WTC11 (cell line): ENCODE results near the gene NFIA. TPM values are rescaled to one million over a fixed set of nuclear protein-coding genes. Genes with fewer than 3 reads are reported as not detected.

Source experiments
- ATAC-seq: fragments of 200-7000 bp; cut with Tn5 transposase; 2 replicates; pipeline ENCODE4 v1.10.0; 2021; ENCODE audit warnings: mild to moderate bottlenecking, moderate library complexity
- CTCF ChIA-PET: fragments of 300-600 bp; sonication (Branson Sonifier 250); formaldehyde crosslinking; loops from one replicate; lab custom pipeline; 2021; ENCODE audit warnings: antibody characterized with exemption; lab: Charles Lee
- POLR2A ChIA-PET: fragments of 350-600 bp; sonication (Branson Sonifier 250); formaldehyde crosslinking; loops from one replicate; lab custom pipeline; 2021; ENCODE audit warnings: antibody characterized with exemption; lab: Charles Lee
- DNase-seq: peaks from one replicate; pipeline ENCODE4 v3.0.0; 2021; ENCODE audit warnings: low spot score
- H3K27ac Mint-ChIP-seq: 2 replicates; pipeline ENCODE4 v1.8.0; 2021; ENCODE audit warnings: mixed read lengths
- H3K27me3 Mint-ChIP-seq: 2 replicates; pipeline ENCODE4 v1.8.0; 2021; ENCODE audit warnings: low read depth, mild to moderate bottlenecking, moderate library complexity, mixed read lengths
- H3K36me3 Mint-ChIP-seq: 2 replicates; pipeline ENCODE4 v1.8.0; 2021; ENCODE audit warnings: mixed read lengths
- H3K4me1 Mint-ChIP-seq: 2 replicates; pipeline ENCODE4 v1.8.0; 2022; ENCODE audit warnings: mixed read lengths
- H3K4me3 Mint-ChIP-seq: 2 replicates; pipeline ENCODE4 v1.8.0; 2021; ENCODE audit warnings: mild to moderate bottlenecking, moderate library complexity, mixed read lengths
- H3K9me3 Mint-ChIP-seq: 2 replicates; pipeline ENCODE4 v1.8.0; 2021; ENCODE audit warnings: mixed read lengths
- ATF1 ChIP-seq: sonication (generic); formaldehyde crosslinking; IDR thresholded peaks from 2 replicates; pipeline ENCODE4 v1.8.1; 2023; ENCODE audit warnings: mild to moderate bottlenecking, moderate library complexity, missing genetic modification reagents
- EMX1 ChIP-seq: fragments of 250-450 bp; sonication (Bioruptor Pico); IDR thresholded peaks from 2 replicates; pipeline ENCODE4 v1.8.0; 2021; ENCODE audit warnings: mild to moderate bottlenecking
- GTF2I ChIP-seq: fragments of 250-450 bp; sonication (Bioruptor Pico); conservative IDR thresholded peaks from 2 replicates; pipeline ENCODE4 v1.4.0; 2021; ENCODE audit warnings: mild to moderate bottlenecking
- IRF2 ChIP-seq: sonication (generic); formaldehyde crosslinking; IDR thresholded peaks from 2 replicates; pipeline ENCODE4 v1.8.0; 2022; ENCODE audit warnings: low read depth, missing genetic modification reagents, borderline replicate concordance
- NFYB ChIP-seq: sonication (generic); formaldehyde crosslinking; conservative IDR thresholded peaks from 2 replicates; pipeline ENCODE4 v1.8.0; 2022; ENCODE audit warnings: low read depth, missing genetic modification reagents
- SOX15 ChIP-seq: fragments of 250-450 bp; sonication (Bioruptor Pico); IDR thresholded peaks from 2 replicates; pipeline ENCODE4 v1.9.0; 2021; ENCODE audit warnings: mild to moderate bottlenecking
- TCF7 ChIP-seq: sonication (generic); formaldehyde crosslinking; IDR thresholded peaks from 2 replicates; pipeline ENCODE4 v1.8.0; 2022; ENCODE audit warnings: mild to moderate bottlenecking, low read depth, missing genetic modification reagents, moderate library complexity
- ZNF232 ChIP-seq: sonication (generic); formaldehyde crosslinking; IDR thresholded peaks from 2 replicates; pipeline ENCODE4 v1.8.0; 2022; ENCODE audit warnings: mild to moderate bottlenecking, missing genetic modification reagents
- ZNF396 ChIP-seq: fragments of 250-450 bp; sonication (Bioruptor Pico); IDR thresholded peaks from 2 replicates; pipeline ENCODE4 v1.8.0; 2021; ENCODE audit warnings: mild to moderate bottlenecking, moderate library complexity, borderline replicate concordance
- ZNF423 ChIP-seq: fragments of 250-450 bp; sonication (Bioruptor Pico); IDR thresholded peaks from 2 replicates; pipeline ENCODE4 v2.1.2; 2022; ENCODE audit warnings: mild to moderate bottlenecking, moderate library complexity
- total RNA-seq: library from RNA; stranded (reverse); gene quantifications from 3 replicates; pipeline ENCODE4 v1.2.3, GENCODE V29; 2021
- TF ChIP-seq, protein P1 (sequence below): fragments of 250-450 bp; sonication (Bioruptor Pico); IDR thresholded peaks from 2 replicates; pipeline ENCODE4 v1.9.0; 2021; ENCODE audit warnings: mild to moderate bottlenecking
- TF ChIP-seq, protein P2 (sequence below): fragments of 250-450 bp; sonication (Bioruptor Pico); IDR thresholded peaks from 2 replicates; pipeline ENCODE4 v1.9.0; 2021; ENCODE audit warnings: moderate library complexity, mild to moderate bottlenecking, inconsistent platforms, borderline replicate concordance
- TF ChIP-seq, protein P3 (sequence below): fragments of 250-450 bp; sonication (Bioruptor Pico); IDR thresholded peaks from 2 replicates; pipeline ENCODE4 v2.1.2; 2022; ENCODE audit warnings: mild to moderate bottlenecking, moderate library complexity
- TF ChIP-seq, protein P4 (sequence below): fragments of 250-450 bp; sonication (Bioruptor Pico); IDR thresholded peaks from 2 replicates; pipeline ENCODE4 v1.9.0; 2021; ENCODE audit warnings: mild to moderate bottlenecking
- TF ChIP-seq, protein P5 (sequence below): sonication (generic); formaldehyde crosslinking; IDR thresholded peaks from 2 replicates; pipeline ENCODE4 v1.8.0; 2023; ENCODE audit warnings: missing genetic modification reagents, mild to moderate bottlenecking, borderline replicate concordance
- TF ChIP-seq, protein P6 (sequence below): fragments of 250-450 bp; sonication (Bioruptor Pico); IDR thresholded peaks from 2 replicates; pipeline ENCODE4 v1.9.0; 2021; ENCODE audit warnings: mild to moderate bottlenecking, borderline replicate concordance

Gene NFIA
- total RNA-seq, 1 experiment from 2014 or later = 16.7 TPM

DNA sequence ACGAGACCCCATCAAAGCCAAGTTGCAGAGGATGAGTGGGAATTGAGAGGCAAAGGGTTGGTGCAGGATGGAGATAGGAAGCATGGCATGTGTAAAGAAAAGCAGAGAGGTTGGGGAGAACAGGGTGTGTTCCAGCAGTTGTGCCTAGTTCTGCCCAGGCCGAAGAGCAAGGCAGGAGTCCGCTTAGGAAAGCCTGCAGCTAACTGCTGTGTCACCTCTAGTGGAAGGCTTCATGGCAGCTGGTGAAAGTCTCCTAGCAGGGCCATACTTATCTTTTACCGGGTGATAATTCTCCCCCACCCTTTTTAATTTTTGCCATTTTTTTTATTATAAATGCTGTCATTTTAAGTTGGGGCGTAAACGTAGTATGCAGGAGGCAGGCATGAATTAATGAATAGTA lies 93.6 kb downstream of the NFIA start (continued):
- TF ChIP-seq ZNF423 = no peak

- H3K27me3 Mint-ChIP-seq = no peaks in the 10 kb centered on the region
- TF ChIP-seq EMX1 (no peak), IRF2 (CRISPR knock-in tag) (no peak), NFYB (no peak), ZNF396 (CRISPR knock-in tag) (no peak)
- TF ChIP-seq, protein P1, sequence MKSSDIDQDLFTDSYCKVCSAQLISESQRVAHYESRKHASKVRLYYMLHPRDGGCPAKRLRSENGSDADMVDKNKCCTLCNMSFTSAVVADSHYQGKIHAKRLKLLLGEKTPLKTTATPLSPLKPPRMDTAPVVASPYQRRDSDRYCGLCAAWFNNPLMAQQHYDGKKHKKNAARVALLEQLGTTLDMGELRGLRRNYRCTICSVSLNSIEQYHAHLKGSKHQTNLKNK (CRISPR knock-in tag) = no peak
- TF ChIP-seq, protein P2, sequence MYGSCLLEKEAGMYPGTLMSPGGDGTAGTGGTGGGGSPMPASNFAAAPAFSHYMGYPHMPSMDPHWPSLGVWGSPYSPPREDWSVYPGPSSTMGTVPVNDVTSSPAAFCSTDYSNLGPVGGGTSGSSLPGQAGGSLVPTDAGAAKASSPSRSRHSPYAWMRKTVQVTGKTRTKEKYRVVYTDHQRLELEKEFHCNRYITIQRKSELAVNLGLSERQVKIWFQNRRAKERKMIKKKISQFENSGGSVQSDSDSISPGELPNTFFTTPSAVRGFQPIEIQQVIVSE = no peak
- TF ChIP-seq, all 79 proteins: peak for 0
- DNase-seq (no peak), ATAC-seq (no peak)
- H3K36me3 Mint-ChIP-seq = no peaks in the 10 kb centered on the region
- POLR2A ChIA-PET = interaction anchor here (0.5 to 0.6 kb wide), 2 partner anchors 103 to 614 kb away, joined by 3 to 4 read pairs; no protein-coding TSS in a partner anchor
- H3K4me1 Mint-ChIP-seq = peaks cover 33% of the 10 kb centered on the region
- no peak overlapping the region for H3K27ac Mint-ChIP-seq
- CTCF ChIA-PET = interaction anchor here (1.1 to 2.6 kb wide), 2 partner anchors 18 to 131 kb away, joined by 3 to 9 read pairs; no protein-coding TSS in a partner anchor
- no peak overlapping the region for H3K4me3 Mint-ChIP-seq
- no peaks in the 10 kb centered on the region for H3K9me3 Mint-ChIP-seq
Measured at GRCh38 chr1:61181067-61182038, 99.0 kb downstream of the NFIA start.

DNA sequence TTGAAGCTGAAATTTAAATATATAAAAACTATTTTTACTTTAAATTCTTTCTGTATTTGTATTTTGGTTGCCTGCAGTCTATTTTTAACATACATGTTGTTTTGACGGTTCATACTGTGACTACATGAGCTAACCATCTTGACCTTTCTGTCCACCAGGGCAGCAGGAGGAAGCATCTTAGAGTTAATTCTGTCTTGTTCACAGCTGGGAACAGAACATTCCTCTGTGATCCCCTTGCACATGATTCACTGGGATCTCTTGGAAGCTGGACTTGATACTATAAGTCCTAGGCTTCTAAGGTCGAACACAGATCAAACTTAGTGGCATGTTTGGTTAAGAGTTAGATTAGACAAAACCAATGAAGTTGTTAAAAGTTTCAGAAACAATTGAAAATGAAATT lies 99.7 kb downstream of the NFIA start:
- no peak for DNase-seq
- Mint-ChIP-seq H3K4me1 (peaks cover 38% of the 10 kb centered on the region), H3K4me3 (no peak overlapping the region), H3K36me3 (no peaks in the 10 kb centered on the region), H3K9me3 (no peaks in the 10 kb centered on the region), H3K27me3 (no peaks in the 10 kb centered on the region), H3K27ac (no peak overlapping the region)
- POLR2A ChIA-PET = no interaction called here
- no peak for ATAC-seq
- CTCF ChIA-PET = interaction anchor here (1.1 to 2.6 kb wide), 3 partner anchors 18 to 272 kb away, joined by 3 to 9 read pairs (median 3); no protein-coding TSS in a partner anchor
- TF ChIP-seq ATF1 (CRISPR knock-in tag) (no peak), GTF2I (CRISPR knock-in tag) (no peak), SOX15 (no peak), TCF7 (no peak), ZNF232 (CRISPR knock-in tag) (no peak)
- TF ChIP-seq, protein P3, sequence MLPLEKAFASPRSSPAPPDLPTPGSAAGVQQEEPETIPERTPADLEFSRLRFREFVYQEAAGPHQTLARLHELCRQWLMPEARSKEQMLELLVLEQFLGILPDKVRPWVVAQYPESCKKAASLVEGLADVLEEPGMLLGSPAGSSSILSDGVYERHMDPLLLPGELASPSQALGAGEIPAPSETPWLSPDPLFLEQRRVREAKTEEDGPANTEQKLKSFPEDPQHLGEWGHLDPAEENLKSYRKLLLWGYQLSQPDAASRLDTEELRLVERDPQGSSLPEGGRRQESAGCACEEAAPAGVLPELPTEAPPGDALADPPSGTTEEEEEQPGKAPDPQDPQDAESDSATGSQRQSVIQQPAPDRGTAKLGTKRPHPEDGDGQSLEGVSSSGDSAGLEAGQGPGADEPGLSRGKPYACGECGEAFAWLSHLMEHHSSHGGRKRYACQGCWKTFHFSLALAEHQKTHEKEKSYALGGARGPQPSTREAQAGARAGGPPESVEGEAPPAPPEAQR = no peak
- TF ChIP-seq, protein P4, sequence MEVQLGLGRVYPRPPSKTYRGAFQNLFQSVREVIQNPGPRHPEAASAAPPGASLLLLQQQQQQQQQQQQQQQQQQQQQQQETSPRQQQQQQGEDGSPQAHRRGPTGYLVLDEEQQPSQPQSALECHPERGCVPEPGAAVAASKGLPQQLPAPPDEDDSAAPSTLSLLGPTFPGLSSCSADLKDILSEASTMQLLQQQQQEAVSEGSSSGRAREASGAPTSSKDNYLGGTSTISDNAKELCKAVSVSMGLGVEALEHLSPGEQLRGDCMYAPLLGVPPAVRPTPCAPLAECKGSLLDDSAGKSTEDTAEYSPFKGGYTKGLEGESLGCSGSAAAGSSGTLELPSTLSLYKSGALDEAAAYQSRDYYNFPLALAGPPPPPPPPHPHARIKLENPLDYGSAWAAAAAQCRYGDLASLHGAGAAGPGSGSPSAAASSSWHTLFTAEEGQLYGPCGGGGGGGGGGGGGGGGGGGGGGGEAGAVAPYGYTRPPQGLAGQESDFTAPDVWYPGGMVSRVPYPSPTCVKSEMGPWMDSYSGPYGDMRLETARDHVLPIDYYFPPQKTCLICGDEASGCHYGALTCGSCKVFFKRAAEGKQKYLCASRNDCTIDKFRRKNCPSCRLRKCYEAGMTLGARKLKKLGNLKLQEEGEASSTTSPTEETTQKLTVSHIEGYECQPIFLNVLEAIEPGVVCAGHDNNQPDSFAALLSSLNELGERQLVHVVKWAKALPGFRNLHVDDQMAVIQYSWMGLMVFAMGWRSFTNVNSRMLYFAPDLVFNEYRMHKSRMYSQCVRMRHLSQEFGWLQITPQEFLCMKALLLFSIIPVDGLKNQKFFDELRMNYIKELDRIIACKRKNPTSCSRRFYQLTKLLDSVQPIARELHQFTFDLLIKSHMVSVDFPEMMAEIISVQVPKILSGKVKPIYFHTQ = no peak
- TF ChIP-seq, protein P5, sequence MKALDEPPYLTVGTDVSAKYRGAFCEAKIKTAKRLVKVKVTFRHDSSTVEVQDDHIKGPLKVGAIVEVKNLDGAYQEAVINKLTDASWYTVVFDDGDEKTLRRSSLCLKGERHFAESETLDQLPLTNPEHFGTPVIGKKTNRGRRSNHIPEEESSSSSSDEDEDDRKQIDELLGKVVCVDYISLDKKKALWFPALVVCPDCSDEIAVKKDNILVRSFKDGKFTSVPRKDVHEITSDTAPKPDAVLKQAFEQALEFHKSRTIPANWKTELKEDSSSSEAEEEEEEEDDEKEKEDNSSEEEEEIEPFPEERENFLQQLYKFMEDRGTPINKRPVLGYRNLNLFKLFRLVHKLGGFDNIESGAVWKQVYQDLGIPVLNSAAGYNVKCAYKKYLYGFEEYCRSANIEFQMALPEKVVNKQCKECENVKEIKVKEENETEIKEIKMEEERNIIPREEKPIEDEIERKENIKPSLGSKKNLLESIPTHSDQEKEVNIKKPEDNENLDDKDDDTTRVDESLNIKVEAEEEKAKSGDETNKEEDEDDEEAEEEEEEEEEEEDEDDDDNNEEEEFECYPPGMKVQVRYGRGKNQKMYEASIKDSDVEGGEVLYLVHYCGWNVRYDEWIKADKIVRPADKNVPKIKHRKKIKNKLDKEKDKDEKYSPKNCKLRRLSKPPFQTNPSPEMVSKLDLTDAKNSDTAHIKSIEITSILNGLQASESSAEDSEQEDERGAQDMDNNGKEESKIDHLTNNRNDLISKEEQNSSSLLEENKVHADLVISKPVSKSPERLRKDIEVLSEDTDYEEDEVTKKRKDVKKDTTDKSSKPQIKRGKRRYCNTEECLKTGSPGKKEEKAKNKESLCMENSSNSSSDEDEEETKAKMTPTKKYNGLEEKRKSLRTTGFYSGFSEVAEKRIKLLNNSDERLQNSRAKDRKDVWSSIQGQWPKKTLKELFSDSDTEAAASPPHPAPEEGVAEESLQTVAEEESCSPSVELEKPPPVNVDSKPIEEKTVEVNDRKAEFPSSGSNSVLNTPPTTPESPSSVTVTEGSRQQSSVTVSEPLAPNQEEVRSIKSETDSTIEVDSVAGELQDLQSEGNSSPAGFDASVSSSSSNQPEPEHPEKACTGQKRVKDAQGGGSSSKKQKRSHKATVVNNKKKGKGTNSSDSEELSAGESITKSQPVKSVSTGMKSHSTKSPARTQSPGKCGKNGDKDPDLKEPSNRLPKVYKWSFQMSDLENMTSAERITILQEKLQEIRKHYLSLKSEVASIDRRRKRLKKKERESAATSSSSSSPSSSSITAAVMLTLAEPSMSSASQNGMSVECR (CRISPR knock-in tag) = no peak
- TF ChIP-seq, protein P6, sequence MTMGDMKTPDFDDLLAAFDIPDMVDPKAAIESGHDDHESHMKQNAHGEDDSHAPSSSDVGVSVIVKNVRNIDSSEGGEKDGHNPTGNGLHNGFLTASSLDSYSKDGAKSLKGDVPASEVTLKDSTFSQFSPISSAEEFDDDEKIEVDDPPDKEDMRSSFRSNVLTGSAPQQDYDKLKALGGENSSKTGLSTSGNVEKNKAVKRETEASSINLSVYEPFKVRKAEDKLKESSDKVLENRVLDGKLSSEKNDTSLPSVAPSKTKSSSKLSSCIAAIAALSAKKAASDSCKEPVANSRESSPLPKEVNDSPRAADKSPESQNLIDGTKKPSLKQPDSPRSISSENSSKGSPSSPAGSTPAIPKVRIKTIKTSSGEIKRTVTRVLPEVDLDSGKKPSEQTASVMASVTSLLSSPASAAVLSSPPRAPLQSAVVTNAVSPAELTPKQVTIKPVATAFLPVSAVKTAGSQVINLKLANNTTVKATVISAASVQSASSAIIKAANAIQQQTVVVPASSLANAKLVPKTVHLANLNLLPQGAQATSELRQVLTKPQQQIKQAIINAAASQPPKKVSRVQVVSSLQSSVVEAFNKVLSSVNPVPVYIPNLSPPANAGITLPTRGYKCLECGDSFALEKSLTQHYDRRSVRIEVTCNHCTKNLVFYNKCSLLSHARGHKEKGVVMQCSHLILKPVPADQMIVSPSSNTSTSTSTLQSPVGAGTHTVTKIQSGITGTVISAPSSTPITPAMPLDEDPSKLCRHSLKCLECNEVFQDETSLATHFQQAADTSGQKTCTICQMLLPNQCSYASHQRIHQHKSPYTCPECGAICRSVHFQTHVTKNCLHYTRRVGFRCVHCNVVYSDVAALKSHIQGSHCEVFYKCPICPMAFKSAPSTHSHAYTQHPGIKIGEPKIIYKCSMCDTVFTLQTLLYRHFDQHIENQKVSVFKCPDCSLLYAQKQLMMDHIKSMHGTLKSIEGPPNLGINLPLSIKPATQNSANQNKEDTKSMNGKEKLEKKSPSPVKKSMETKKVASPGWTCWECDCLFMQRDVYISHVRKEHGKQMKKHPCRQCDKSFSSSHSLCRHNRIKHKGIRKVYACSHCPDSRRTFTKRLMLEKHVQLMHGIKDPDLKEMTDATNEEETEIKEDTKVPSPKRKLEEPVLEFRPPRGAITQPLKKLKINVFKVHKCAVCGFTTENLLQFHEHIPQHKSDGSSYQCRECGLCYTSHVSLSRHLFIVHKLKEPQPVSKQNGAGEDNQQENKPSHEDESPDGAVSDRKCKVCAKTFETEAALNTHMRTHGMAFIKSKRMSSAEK (CRISPR knock-in tag) = no peak
- TF ChIP-seq, protein P1 (CRISPR knock-in tag) = no peak
